H1 (cell line): Measurements from ENCODE around the gene ABHD16A. TPM values are rescaled to one million over a fixed set of nuclear protein-coding genes. Genes with fewer than 3 reads are reported as not detected.

Experiments
- CTCF ChIA-PET: fragments of 300-600 bp; sonication (Branson Sonifier 250); formaldehyde crosslinking; loops from one replicate; lab custom pipeline; 2021; ENCODE audit not compliant: partially characterized antibody; lab: Charles Lee
- POLR2A ChIA-PET: fragments of 300-600 bp; sonication (Branson Sonifier 250); formaldehyde crosslinking; loops from one replicate; lab custom pipeline; 2021; ENCODE audit warnings: inconsistent platforms; ENCODE audit not compliant: partially characterized antibody; lab: Charles Lee
- DNase-seq, 2 experiments: peaks; one replicate each; pipeline versions ENCODE4 v3.0.0 to v3.0.0-alpha.2; 2010 to 2022; ENCODE audit warnings: low spot score in 2 of 2, low read depth in 1 of 2, mixed read lengths in 1 of 2
- FAIRE-seq: peaks from 2 replicates; lab custom pipeline; 2011; peaks lifted over from hg19 to GRCh38; lab: Jason Lieb, UNC
- H2AFZ ChIP-seq: 2 replicates; pipeline ENCODE4 v1.8.1; 2012; ENCODE audit warnings: low read length, inconsistent platforms
- H2AK5ac ChIP-seq: 2 replicates; pipeline ENCODE4 v1.6.1; 2013; ENCODE audit warnings: low read depth, low read length
- H2BK120ac ChIP-seq: replicated peaks from 2 replicates; pipeline ENCODE3; 2013; ENCODE audit warnings: low read depth, low read length, inconsistent platforms
- H2BK12ac ChIP-seq: 2 replicates; pipeline ENCODE4 v1.6.1; 2013; ENCODE audit warnings: low read depth, low read length
- H2BK15ac ChIP-seq: 2 replicates; pipeline ENCODE4 v1.6.1; 2013; ENCODE audit warnings: low read length
- H2BK20ac ChIP-seq: 2 replicates; pipeline ENCODE4 v1.6.1; 2013; ENCODE audit warnings: low read length
- H2BK5ac ChIP-seq: 2 replicates; pipeline ENCODE4 v1.6.1; 2013; ENCODE audit warnings: low read depth, low read length
- H3K14ac ChIP-seq: 2 replicates; pipeline ENCODE4 v1.6.1; 2013; ENCODE audit warnings: inconsistent platforms; ENCODE audit not compliant: insufficient read length
- H3K18ac ChIP-seq: 2 replicates; pipeline ENCODE4 v1.6.1; 2013; ENCODE audit warnings: low read length; ENCODE audit errors: extremely low read depth
- H3K23ac ChIP-seq: 2 replicates; pipeline ENCODE4 v1.6.1; 2013; ENCODE audit warnings: inconsistent platforms; ENCODE audit not compliant: insufficient read length
- H3K23me2 ChIP-seq: 2 replicates; pipeline ENCODE4 v1.6.1; 2013; ENCODE audit warnings: low read depth, low read length
- H3K27ac ChIP-seq: 2 replicates; pipeline ENCODE4 v1.6.1; 2011; ENCODE audit warnings: low read depth, low read length, inconsistent platforms
- H3K27me3 ChIP-seq, 4 experiments: replicated peaks in 1 of 4; 1 replicate in 1 of 4; 2 replicates in 3 of 4; pipeline versions ENCODE4 v1.6.1 to v1.8.1; 2011 to 2013; ENCODE audit warnings: low read length in 3 of 4, mild to moderate bottlenecking in 3 of 4, inconsistent platforms in 2 of 4, mixed read lengths in 2 of 4, moderate library complexity in 1 of 4; ENCODE audit not compliant: control insufficient read depth in 3 of 4, insufficient read depth in 3 of 4; ENCODE audit errors: extremely low read depth in 1 of 4
- H3K36me3 ChIP-seq, 4 experiments: 2 replicates each; pipeline versions ENCODE4 v1.6.1 to v1.8.1; 2011 to 2013; ENCODE audit warnings: mild to moderate bottlenecking in 4 of 4, low read length in 3 of 4, moderate library complexity in 2 of 4, control low read depth in 1 of 4, inconsistent platforms in 1 of 4; ENCODE audit not compliant: insufficient read depth in 4 of 4, control insufficient read depth in 2 of 4
- H3K4ac ChIP-seq: replicated peaks from 2 replicates; pipeline ENCODE3; 2013; ENCODE audit warnings: low read length, low read depth, mixed read lengths, inconsistent platforms; ENCODE audit not compliant: insufficient read length
- H3K4me1 ChIP-seq, 4 experiments: replicated peaks in 1 of 4; 1 replicate in 1 of 4; 2 replicates in 3 of 4; pipeline versions ENCODE4 v1.6.1 to v1.8.1; 2011 to 2013; ENCODE audit warnings: low read length in 3 of 4, inconsistent platforms in 2 of 4, mixed read lengths in 1 of 4; ENCODE audit not compliant: insufficient read depth in 4 of 4, control insufficient read depth in 3 of 4
- H3K4me2 ChIP-seq, 2 experiments: 2 replicates each; pipeline versions ENCODE4 v1.6.1 to v1.8.1; 2011 to 2013; ENCODE audit warnings: low read depth in 2 of 2, low read length in 2 of 2, control low read depth in 1 of 2, inconsistent platforms in 1 of 2, mild to moderate bottlenecking in 1 of 2; ENCODE audit not compliant: insufficient read depth in 1 of 2
- H3K4me3 ChIP-seq, 4 experiments: fragments of 200-600, 300-600 bp in 1 of 4; sonication (generic), shearing (Covaris generic), sonication (Bioruptor Twin) in 1 of 4; 2 replicates each; pipeline versions ENCODE4 v1.5.1 to v1.8.1; 2011 to 2016; ENCODE audit warnings: low read length in 4 of 4, low read depth in 3 of 4, control low read depth in 2 of 4, inconsistent platforms in 2 of 4, mild to moderate bottlenecking in 2 of 4, mixed read lengths in 1 of 4, moderate library complexity in 1 of 4; ENCODE audit not compliant: insufficient read depth in 2 of 4; ENCODE audit errors: extremely low read depth in 1 of 4
- H3K56ac ChIP-seq: replicated peaks from 2 replicates; pipeline ENCODE3; 2013; ENCODE audit warnings: low read depth, mild to moderate bottlenecking, mixed read lengths, low read length, inconsistent platforms; ENCODE audit not compliant: insufficient read length
- H3K79me1 ChIP-seq: 2 replicates; pipeline ENCODE4 v1.6.1; 2013; ENCODE audit warnings: low read depth, low read length, control low read depth
- H3K79me2 ChIP-seq, 2 experiments: 2 replicates each; pipeline versions ENCODE4 v1.6.1 to v1.8.1; 2012 to 2013; ENCODE audit warnings: low read length in 2 of 2, mild to moderate bottlenecking in 2 of 2, inconsistent platforms in 1 of 2; ENCODE audit not compliant: insufficient read depth in 2 of 2, control insufficient read depth in 1 of 2
- H3K9ac ChIP-seq, 4 experiments: replicated peaks in 1 of 4; 1 replicate in 1 of 4; 2 replicates in 3 of 4; pipeline versions ENCODE4 v1.6.1 to v1.8.1; 2011 to 2013; ENCODE audit warnings: low read depth in 3 of 4, low read length in 3 of 4, control low read depth in 2 of 4, mild to moderate bottlenecking in 2 of 4, moderate library complexity in 2 of 4, inconsistent platforms in 1 of 4; ENCODE audit errors: extremely low read depth in 1 of 4
- H3K9me3 ChIP-seq, 2 experiments: 2 replicates each; pipeline versions ENCODE4 v1.6.1 to v1.8.1; 2012 to 2013; ENCODE audit warnings: mild to moderate bottlenecking in 2 of 2, moderate library complexity in 2 of 2, control low read depth in 1 of 2, inconsistent platforms in 1 of 2, low read depth in 1 of 2, low read length in 1 of 2, mixed read lengths in 1 of 2; ENCODE audit not compliant: insufficient read depth in 2 of 2
- H4K20me1 ChIP-seq, 2 experiments: replicated peaks in 1 of 2; 2 replicates each; pipeline versions ENCODE3 to v1.8.1; 2011 to 2013; ENCODE audit warnings: inconsistent platforms in 2 of 2, low read length in 2 of 2, mild to moderate bottlenecking in 1 of 2; ENCODE audit not compliant: insufficient read depth in 2 of 2, control insufficient read depth in 1 of 2
- H4K5ac ChIP-seq: 2 replicates; pipeline ENCODE4 v1.6.1; 2013; ENCODE audit warnings: low read length, low read depth, mixed read lengths, inconsistent platforms; ENCODE audit not compliant: insufficient read length
- H4K8ac ChIP-seq: 2 replicates; pipeline ENCODE4 v1.8.0; 2013; ENCODE audit warnings: mild to moderate bottlenecking, moderate library complexity, low read length, inconsistent platforms; ENCODE audit not compliant: insufficient read depth; ENCODE audit errors: extremely low read depth
- H4K91ac ChIP-seq: replicated peaks from 2 replicates; pipeline ENCODE3; 2013; ENCODE audit warnings: low read length, mixed read lengths, inconsistent platforms; ENCODE audit not compliant: insufficient read length
- BACH1 ChIP-seq: IDR thresholded peaks from 2 replicates; pipeline ENCODE4 v1.6.1; 2012; ENCODE audit warnings: low read length, improper control_type of control experiment
- CBX5 ChIP-seq: fragments of 300-800, 300-1000 bp; sonication (generic); IDR thresholded peaks from 2 replicates; pipeline ENCODE4 v1.7.1; 2016; ENCODE audit warnings: antibody characterized with exemption, low read length, low read depth
- CREB1 ChIP-seq: IDR thresholded peaks from 2 replicates; pipeline ENCODE4 v1.6.1; 2012; ENCODE audit warnings: inconsistent platforms
- GTF2F1 ChIP-seq: IDR thresholded peaks from 2 replicates; pipeline ENCODE4 v1.6.1; 2012; ENCODE audit warnings: low read depth, low read length, improper control_type of control experiment, borderline replicate concordance
- JUN ChIP-seq: IDR thresholded peaks from 2 replicates; pipeline ENCODE4 v1.6.1; 2011; ENCODE audit warnings: low read depth, mild to moderate bottlenecking, improper control_type of control experiment, low read length
- TAF1 ChIP-seq: IDR thresholded peaks from 2 replicates; pipeline ENCODE4 v1.6.1; 2011; ENCODE audit warnings: mild to moderate bottlenecking, low read depth, low read length
- YY1 ChIP-seq: IDR thresholded peaks from 2 replicates; pipeline ENCODE4 v1.6.1; 2011; ENCODE audit warnings: low read depth, mild to moderate bottlenecking, low read length
- WGBS, 2 experiments: shearing (Covaris generic) in 1 of 2; methylation state at CpG; one replicate each; pipeline versions ENCODE4 v1.1.6 to v1.1.7; 2013 to 2015; ENCODE audit warnings: low lambda C conversion rate in 2 of 2, mixed read lengths in 2 of 2, inconsistent platforms in 1 of 2, low coverage in 1 of 2, missing lambda C conversion rate in 1 of 2; ENCODE audit not compliant: insufficient replicate concordance in 2 of 2, insufficient coverage in 1 of 2, insufficient read length in 1 of 2; ENCODE audit errors: extremely low coverage in 1 of 2, missing lambda C conversion rate in 1 of 2; 5-methylcytosine and 5-hydroxymethylcytosine counted together
- polyA plus RNA-seq, 7 experiments: library from polyadenylated mRNA; depleted of rRNA in 3 of 7; stranded (reverse) in 5 of 7; unstranded in 2 of 7; fragments of >200 nt in 5 of 7; fragments of 200-250 nt in 2 of 7; gene quantifications; 1 replicate in 5 of 7; 2 replicates in 1 of 7; 4 replicates in 1 of 7; pipeline versions ENCODE4 v1.2.1 to v1.2.3, GENCODE V29; 2011 to 2013; ENCODE audit warnings: missing spikeins in 2 of 7, mixed read lengths in 2 of 7
- total RNA-seq: library from RNA; stranded (reverse); fragmentation: NEBNext Ultra II Directional; extraction: Animal tissue kit (Norgen Biotek cat#: 25700); gene quantifications from 2 replicates; pipeline ENCODE4 v1.2.1, GENCODE V29; 2021

ABHD16A gene
- total and polyA plus RNA-seq, 2 of the 8 experiments (the other 6 are each of a cell fraction or from before 2014, with no cell fraction given), result 32.9 to 40.2 TPM

DNA sequence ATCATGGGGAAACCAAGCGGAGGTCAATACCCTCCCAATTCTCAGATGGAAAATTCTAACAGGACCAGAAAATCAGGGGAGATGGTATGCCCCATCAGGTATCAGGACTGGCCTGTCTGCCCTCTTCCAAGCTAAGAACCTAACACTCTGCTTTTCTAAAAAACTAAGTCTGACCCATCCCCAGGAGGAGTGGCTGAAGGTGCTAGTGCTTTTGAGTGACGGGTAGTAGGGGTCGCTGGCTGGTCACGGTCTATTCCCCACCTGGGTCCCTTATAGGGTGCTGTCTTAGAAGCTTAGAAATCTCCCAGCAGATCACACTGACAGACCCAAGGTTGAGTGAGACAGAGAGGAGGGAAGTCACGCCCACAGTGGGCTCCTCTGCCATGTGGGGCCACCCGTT lies 9.6 kb downstream of the ABHD16A start:
- DNase-seq, result no peak
- H3K79me1 ChIP-seq, result no peaks in the 10 kb centered on the region
- peaks cover 1 to 20% (median 14%) of the 10 kb centered on the region in 4 experiments; a peak in 5 of 8 replicates for H3K36me3 ChIP-seq
- H4K91ac ChIP-seq, result no peak overlapping the region
- no peak overlapping the region for H2BK5ac ChIP-seq
- no peaks in the 10 kb centered on the region for H3K23me2 ChIP-seq
- H2BK20ac ChIP-seq, result no peak overlapping the region
- H3K4ac ChIP-seq, result no peak overlapping the region
- 87% methylated on average over 6 of the region's 6 CpGs; no CpG with 5 or more reads in 1 of the 2 experiments for WGBS, 2 experiments
- no peak overlapping the region for H2BK120ac ChIP-seq
- H2AFZ ChIP-seq, result no peak overlapping the region
- no peaks in the 10 kb centered on the region for H3K4me1 ChIP-seq
- no peak overlapping the region for H3K23ac ChIP-seq
- no peak overlapping the region for H3K9ac ChIP-seq
- no peak overlapping the region for H3K56ac ChIP-seq
- no peak overlapping the region for H3K27ac ChIP-seq
- no peak overlapping the region for H2BK12ac ChIP-seq
- no peaks in the 10 kb centered on the region for H3K27me3 ChIP-seq
- H2AK5ac ChIP-seq, result no peak overlapping the region
- H3K14ac ChIP-seq, result no peak overlapping the region
- H3K79me2 ChIP-seq, result no peaks in the 10 kb centered on the region
- no peak overlapping the region for H3K18ac ChIP-seq
- FAIRE-seq, result no peak
- H3K4me2 ChIP-seq, result no peak overlapping the region
- CTCF ChIA-PET, result interaction anchor here (0.7 to 2.5 kb wide), 12 partner anchors 14 to 259 kb away, joined by 3 to 10 read pairs (median 3); partner anchors contain the start of genes GPANK1 and VARS1
- no peak overlapping the region for H3K4me3 ChIP-seq
- H4K20me1 ChIP-seq, result no peaks in the 10 kb centered on the region
- H4K8ac ChIP-seq, result no peak overlapping the region
- H4K5ac ChIP-seq, result no peak overlapping the region
- no peak overlapping the region for H2BK15ac ChIP-seq
- no peak for TF ChIP-seq CBX5
- no peak for TF ChIP-seq CREB1
- no peak for TF ChIP-seq YY1
- TF ChIP-seq TAF1, result no peak
- no peak for TF ChIP-seq GTF2F1
- no peak for TF ChIP-seq JUN
- no peak for TF ChIP-seq BACH1
- TF ChIP-seq, all 59 proteins: peak for 0
- no peaks in the 10 kb centered on the region for H3K9me3 ChIP-seq
- POLR2A ChIA-PET, result interaction anchor here (0.9 to 6.6 kb wide), 10 partner anchors 10 to 147 kb away, joined by 3 to 33 read pairs (median 4); partner anchors contain the start of genes ABHD16A, ATP6V1G2, BAG6 and C6orf47
